Neural crest cell (in vitro differentiated cells): Measurements from ENCODE around the gene ATP1A1. TPM values are rescaled to one million over a fixed set of nuclear protein-coding genes. Genes with fewer than 3 reads are reported as not detected.

ENCODE experiments used
- DNase-seq: peaks from one replicate; pipeline ENCODE4 v3.0.0; 2021; ENCODE audit warnings: low read depth, mixed read lengths, low spot score
- H3K27ac Mint-ChIP-seq: one replicate; pipeline ENCODE4 v1.8.0; 2021; ENCODE audit warnings: mild to moderate bottlenecking, mixed read lengths; ENCODE audit not compliant: unreplicated experiment
- H3K27me3 Mint-ChIP-seq: 2 replicates; pipeline ENCODE4 v1.8.0; 2021; ENCODE audit warnings: low read depth, mild to moderate bottlenecking, mixed read lengths
- H3K36me3 Mint-ChIP-seq: 2 replicates; pipeline ENCODE4 v1.8.0; 2021; ENCODE audit warnings: low read depth, mild to moderate bottlenecking, mixed read lengths
- H3K4me1 Mint-ChIP-seq: 2 replicates; pipeline ENCODE4 v1.8.0; 2021; ENCODE audit warnings: mixed read lengths
- H3K4me3 Mint-ChIP-seq: one replicate; pipeline ENCODE4 v1.8.0; 2021; ENCODE audit warnings: mild to moderate bottlenecking, mixed read lengths
- H3K9me3 Mint-ChIP-seq: 2 replicates; pipeline ENCODE4 v1.8.0; 2021; ENCODE audit warnings: mixed read lengths
- total RNA-seq: library from RNA; stranded (reverse); gene quantifications from 2 replicates; pipeline ENCODE4 v1.2.1, GENCODE V29; 2021
- TF ChIP-seq, protein P1 (sequence below): fragments of 200-600 bp; sonication (generic); conservative IDR thresholded peaks from 2 replicates; pipeline ENCODE4 v1.5.0; 2021; ENCODE audit warnings: antibody characterized with exemption, mild to moderate bottlenecking

The ATP1A1 gene
- total RNA-seq, 1 donor from 2014 or later: 176 TPM

DNA sequence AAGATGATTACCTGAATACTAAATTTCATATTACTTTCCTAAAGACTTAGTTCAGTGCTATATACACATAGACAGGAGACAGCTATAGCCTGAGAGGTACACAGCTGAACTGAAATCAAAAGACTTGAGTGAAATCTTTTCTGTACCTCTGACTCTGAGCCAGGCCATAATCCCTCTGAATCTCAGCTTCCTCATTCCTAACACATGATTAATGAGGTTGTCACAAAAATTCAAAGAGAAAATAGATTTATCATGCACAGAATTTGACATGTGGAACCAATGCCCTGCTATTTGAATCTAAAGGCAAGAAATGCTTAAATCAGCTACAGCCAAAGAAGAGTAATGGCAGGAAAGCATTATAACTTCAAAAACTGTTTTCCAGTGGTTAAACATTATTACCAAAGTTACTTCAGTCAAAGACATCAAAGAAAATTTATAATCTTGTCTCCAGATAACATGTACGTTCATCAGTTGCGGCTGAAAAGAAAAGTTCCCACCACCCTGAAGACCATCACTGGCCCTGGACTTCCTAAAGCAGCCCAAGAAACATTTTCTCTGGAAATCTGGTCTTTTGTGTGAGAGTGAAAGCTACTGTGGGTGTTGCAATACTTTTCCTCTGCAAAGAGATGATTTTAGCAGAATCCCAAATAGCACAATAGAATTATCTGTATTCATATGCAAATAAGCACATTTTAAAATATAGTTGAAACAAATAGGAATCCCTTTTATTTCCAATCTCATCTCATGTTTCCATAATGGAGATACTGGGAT lies 13.8 kb upstream of the ATP1A1 start:
- no peak overlapping the region for H3K27ac Mint-ChIP-seq
- no peaks in the 10 kb centered on the region for H3K9me3 Mint-ChIP-seq
- peaks cover 11% of the 10 kb centered on the region for H3K4me1 Mint-ChIP-seq
- no peak overlapping the region for H3K4me3 Mint-ChIP-seq
- no peaks in the 10 kb centered on the region for H3K36me3 Mint-ChIP-seq
- no peak for DNase-seq
- H3K27me3 Mint-ChIP-seq: no peaks in the 10 kb centered on the region
- TF ChIP-seq, protein P1, sequence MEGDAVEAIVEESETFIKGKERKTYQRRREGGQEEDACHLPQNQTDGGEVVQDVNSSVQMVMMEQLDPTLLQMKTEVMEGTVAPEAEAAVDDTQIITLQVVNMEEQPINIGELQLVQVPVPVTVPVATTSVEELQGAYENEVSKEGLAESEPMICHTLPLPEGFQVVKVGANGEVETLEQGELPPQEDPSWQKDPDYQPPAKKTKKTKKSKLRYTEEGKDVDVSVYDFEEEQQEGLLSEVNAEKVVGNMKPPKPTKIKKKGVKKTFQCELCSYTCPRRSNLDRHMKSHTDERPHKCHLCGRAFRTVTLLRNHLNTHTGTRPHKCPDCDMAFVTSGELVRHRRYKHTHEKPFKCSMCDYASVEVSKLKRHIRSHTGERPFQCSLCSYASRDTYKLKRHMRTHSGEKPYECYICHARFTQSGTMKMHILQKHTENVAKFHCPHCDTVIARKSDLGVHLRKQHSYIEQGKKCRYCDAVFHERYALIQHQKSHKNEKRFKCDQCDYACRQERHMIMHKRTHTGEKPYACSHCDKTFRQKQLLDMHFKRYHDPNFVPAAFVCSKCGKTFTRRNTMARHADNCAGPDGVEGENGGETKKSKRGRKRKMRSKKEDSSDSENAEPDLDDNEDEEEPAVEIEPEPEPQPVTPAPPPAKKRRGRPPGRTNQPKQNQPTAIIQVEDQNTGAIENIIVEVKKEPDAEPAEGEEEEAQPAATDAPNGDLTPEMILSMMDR: no peak

DNA sequence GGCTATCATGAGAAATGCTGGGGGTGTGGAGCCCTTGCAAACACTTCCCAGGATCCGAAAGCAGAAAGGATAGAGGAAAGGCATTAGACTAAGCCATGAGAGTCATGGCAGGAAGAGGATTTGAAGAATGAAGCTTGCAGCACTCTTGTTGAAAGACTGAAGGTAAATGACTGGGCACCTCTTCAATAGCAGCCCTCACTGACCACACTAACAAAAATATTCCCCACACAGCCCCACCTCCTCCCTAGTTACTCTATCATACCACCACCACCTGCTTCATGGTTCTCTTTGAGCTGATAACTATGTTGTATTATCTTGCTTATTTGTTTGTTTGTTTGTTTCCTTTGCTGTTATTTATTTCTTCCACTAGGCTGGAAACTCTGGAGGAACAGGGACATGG lies 13.2 kb upstream of the ATP1A1 start:
- Mint-ChIP-seq H3K9me3 (no peaks in the 10 kb centered on the region), H3K27me3 (no peaks in the 10 kb centered on the region), H3K4me3 (no peak overlapping the region), H3K36me3 (no peaks in the 10 kb centered on the region), H3K27ac (no peak overlapping the region), H3K4me1 (peaks cover 11% of the 10 kb centered on the region)
- TF ChIP-seq, protein P1: no peak
- no peak for DNase-seq

DNA sequence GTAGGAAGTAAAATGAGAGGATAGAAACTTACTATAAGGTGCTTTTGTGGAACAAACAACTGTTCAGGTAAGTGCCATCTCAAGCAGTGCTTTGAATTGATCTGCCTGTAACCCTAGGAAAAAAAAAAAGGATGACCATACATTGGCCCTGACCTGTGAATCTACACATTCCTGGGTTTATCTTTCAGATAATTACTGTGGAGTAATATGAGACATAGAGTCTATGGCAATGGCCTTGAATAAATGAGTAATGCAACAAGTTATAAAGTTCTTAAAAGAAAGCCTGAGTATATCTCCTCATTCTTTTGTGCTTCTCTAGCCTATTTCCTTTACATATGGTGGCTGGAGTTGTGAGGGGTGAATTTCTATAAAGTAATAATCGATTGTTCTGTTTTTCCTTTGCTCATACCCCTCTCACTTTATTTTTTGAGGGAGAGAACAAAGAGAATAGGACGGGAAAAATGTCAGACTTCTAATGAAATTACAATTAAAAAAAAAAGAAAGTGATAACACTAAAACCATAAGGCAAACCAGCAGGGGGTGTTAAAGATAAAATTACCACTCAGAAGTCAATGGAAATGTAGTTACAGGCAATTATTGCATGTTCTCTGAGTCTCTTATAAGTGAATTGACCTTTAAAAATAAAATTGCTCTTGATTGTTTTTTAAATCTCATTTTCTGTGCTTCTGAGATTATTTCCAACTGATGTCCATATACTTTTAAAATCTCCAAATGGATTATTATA lies 12.4 kb upstream of the ATP1A1 start:
- Mint-ChIP-seq H3K27me3 (no peaks in the 10 kb centered on the region), H3K36me3 (no peaks in the 10 kb centered on the region), H3K27ac (no peak overlapping the region), H3K4me3 (no peak overlapping the region), H3K9me3 (no peaks in the 10 kb centered on the region), H3K4me1 (peaks cover 11% of the 10 kb centered on the region)
- TF ChIP-seq, protein P1: peak; percentile 41
- no peak for DNase-seq

DNA sequence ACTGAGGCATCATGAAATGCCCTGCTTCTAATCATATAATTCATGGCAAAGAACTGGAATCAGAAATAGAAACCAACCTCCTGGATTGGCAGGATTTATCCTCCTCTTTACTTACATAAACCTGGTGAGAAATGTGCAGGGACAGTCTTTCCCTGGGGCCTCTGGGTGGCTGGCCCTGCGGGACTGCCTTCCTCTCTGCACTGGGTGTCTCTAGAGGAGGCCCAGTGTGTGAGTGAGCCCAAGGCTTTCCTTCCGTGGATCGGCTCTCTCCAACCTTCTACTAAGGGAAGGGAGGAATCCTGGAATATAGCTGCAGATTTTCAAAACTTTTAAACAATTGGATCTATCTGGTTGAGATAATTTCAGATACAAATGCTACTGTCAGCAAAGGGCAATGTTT lies 11.4 kb upstream of the ATP1A1 start:
- H3K36me3 Mint-ChIP-seq: no peaks in the 10 kb centered on the region
- H3K9me3 Mint-ChIP-seq: no peaks in the 10 kb centered on the region
- TF ChIP-seq, protein P1: no peak
- DNase-seq: no peak
- H3K4me3 Mint-ChIP-seq: no peak overlapping the region
- H3K27me3 Mint-ChIP-seq: no peaks in the 10 kb centered on the region
- H3K4me1 Mint-ChIP-seq: peaks cover 9% of the 10 kb centered on the region
- H3K27ac Mint-ChIP-seq: no peak overlapping the region

DNA sequence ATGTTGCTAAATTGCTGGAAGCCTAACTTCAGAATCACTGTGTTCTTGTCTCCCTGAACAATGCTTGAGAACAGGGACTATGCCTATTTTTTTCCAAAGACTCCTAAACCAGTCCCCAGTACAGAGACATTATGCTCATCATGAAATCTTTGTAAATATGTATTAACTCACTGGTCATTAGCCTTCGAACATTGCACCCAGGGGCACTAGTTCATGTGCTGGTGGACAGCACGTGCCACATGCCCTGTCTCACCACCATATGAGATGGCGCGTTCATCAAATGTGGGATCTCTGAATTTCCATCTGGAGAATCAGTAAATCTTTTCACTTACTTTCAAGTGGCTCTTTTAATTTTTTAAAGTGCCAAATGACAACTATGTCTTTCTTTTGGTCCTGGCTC lies 11.0 kb upstream of the ATP1A1 start:
- DNase-seq: no peak
- Mint-ChIP-seq H3K4me3 (no peak overlapping the region), H3K27ac (no peak overlapping the region), H3K27me3 (no peaks in the 10 kb centered on the region), H3K4me1 (peaks cover 5% of the 10 kb centered on the region), H3K36me3 (no peaks in the 10 kb centered on the region), H3K9me3 (no peaks in the 10 kb centered on the region)
- TF ChIP-seq, protein P1: no peak
